Heart left ventricle (tissue), 16 donors: ENCODE data around the gene OTOF. TPM values are rescaled to one million over a fixed set of nuclear protein-coding genes. Genes with fewer than 3 reads are reported as not detected.

Experiments used
- ATAC-seq, 4 donors: fragments of 200-7000 bp; cut with Tn5 transposase; one replicate each; pipeline ENCODE4 v1.9.1; 2020 to 2022; ENCODE audit warnings: moderate library complexity in 4 of 4, mild to moderate bottlenecking in 3 of 4, moderate number of reproducible peaks in 1 of 4
- DNase-seq, 5 donors: peaks; one replicate each; pipeline ENCODE4 v3.0.0-alpha.2; 2020
- H3K27ac ChIP-seq, 12 donors: fragments of 200-600 bp; sonication (generic) in 4 of 12; one replicate each; pipeline versions ENCODE4 v1.5.0 to v1.8.0; 2016 to 2022; ENCODE audit warnings: mild to moderate bottlenecking in 2 of 12
- H3K27me3 ChIP-seq, 9 donors: fragments of 200-600 bp; sonication (generic) in 2 of 9; one replicate each; pipeline versions ENCODE4 v1.5.1 to v1.8.0; 2016 to 2022; ENCODE audit warnings: mild to moderate bottlenecking in 3 of 9
- H3K36me3 ChIP-seq, 9 donors: fragments of 200-600 bp; sonication (generic) in 2 of 9; one replicate each; pipeline versions ENCODE4 v1.5.0 to v1.8.0; 2018 to 2022; ENCODE audit warnings: mild to moderate bottlenecking in 2 of 9
- H3K4me1 ChIP-seq, 12 donors: fragments of 200-600 bp; sonication (generic) in 4 of 12; one replicate each; pipeline versions ENCODE4 v1.5.0 to v1.8.0; 2016 to 2022; ENCODE audit warnings: mild to moderate bottlenecking in 3 of 12
- H3K4me3 ChIP-seq, 12 donors: fragments of 200-600 bp; sonication (generic) in 4 of 12; one replicate each; pipeline versions ENCODE4 v1.5.0 to v1.8.0; 2017 to 2022; ENCODE audit warnings: mild to moderate bottlenecking in 9 of 12, moderate library complexity in 4 of 12
- H3K9me3 ChIP-seq, 12 donors: fragments of 200-600 bp; sonication (generic) in 4 of 12; one replicate each; pipeline versions ENCODE4 v1.5.0 to v1.8.0; 2016 to 2022; ENCODE audit warnings: mild to moderate bottlenecking in 1 of 12
- CTCF ChIP-seq, 12 donors: fragments of 200-600 bp; sonication (generic) in 4 of 12; IDR thresholded peaks; one replicate each; pipeline versions ENCODE4 v1.5.0 to v1.8.0; 2018 to 2022; ENCODE audit warnings: antibody characterized with exemption in 12 of 12, mild to moderate bottlenecking in 5 of 12
- POLR2A ChIP-seq, 2 donors: fragments of 450-650 bp; IDR thresholded peaks; one replicate each; pipeline ENCODE4 v1.6.1; 2017; ENCODE audit warnings: antibody characterized with exemption in 2 of 2, mild to moderate bottlenecking in 2 of 2, moderate library complexity in 2 of 2
- WGBS, 4 donors: extraction: QIAGEN DNeasy Blood & Tissue Kit in 2 of 4; methylation state at CpG; one replicate each; pipeline versions ENCODE4 v1.1.5 to v1.1.7; 2013 to 2018; 5-methylcytosine and 5-hydroxymethylcytosine counted together
- intact Hi-C, 10 donors: fragments of 100-400 bp; cut with DNase I; formaldehyde crosslinking; loops; one replicate each; pipeline versions ENCODE4 v1.11.1 to v1.14.2; 2022
- polyA plus RNA-seq, 2 donors: library from polyadenylated mRNA; stranded (reverse); fragments of 200-250 nt; gene quantifications; one replicate each; pipeline ENCODE4 v1.2.3, GENCODE V29; 2013
- total RNA-seq, 9 donors: library from RNA; depleted of rRNA in 2 of 9; stranded (reverse); fragments of >200 nt in 2 of 9; fragmentation: NEBNext Ultra II Directional in 3 of 9; extraction: Animal tissue kit (Norgen Biotek cat#: 25700) in 3 of 9; gene quantifications; one replicate each; pipeline versions ENCODE4 v1.1.0 to v1.2.4, GENCODE V29; 2016 to 2023
- donor health status: ischemic (EF 13 %, LVEDD 7.1; RV severe dilation, severe dysfunction).
- donor health status: healthy with polysubstance abuse.
- donor health status: DM: no; HTN: yes; CAD: no.
- donor health status: DM: no; HTN: no; CAD: no.
- donor health status: ischemic (EF 25% LVEDD 6.9; RV normal size, moderate dysfunction).
- donor health status: ischemic (EF 25% LVEDD 5.7; RV mildly dilated, moderate dysfunction).
- donor health status: healthy.
- donor health status: DM: yes; HTN: yes; CAD: no.
- donor health status: ischemic (EF 35%, LVEDD 5.7; RV mildly dilated, moderate dysfunction).
- donor health status: nonischemic (EF 11% LVEDD 7.7; RV severe dilation, severe dysfunction).
- donor health status: DM: yes; HTN: yes; CAD: no.
- donor health status: PGD.
- donor health status: ischemic (EF 29% LVEDD 5.4; RV normal size, mild dysfunction).
- donor health status: nonischemic (EF 23%, LVEDD 6.1; RV moderate dilation, normal function).

Gene OTOF
- total and polyA plus RNA-seq, 11 donors: 0.03 to 0.14 (median 0.04) TPM; not detected in 8

GRCh38 chr2:26450031-26450635 lies 27.8 kb downstream of the OTOF start:
- no peaks in the 10 kb centered on the region for H3K36me3 ChIP-seq
- intact Hi-C loops: no loop called here
- no peak for TF ChIP-seq POLR2A (IDR thresholded peaks at IDR 0.05)
- TF ChIP-seq CTCF (IDR thresholded peaks at IDR 0.05): no peak
- no peaks in the 10 kb centered on the region for H3K27me3 ChIP-seq
- H3K9me3 ChIP-seq: peaks cover 0 to 4% (median 0%) of the 10 kb centered on the region in 12 donors
- H3K4me1 ChIP-seq: no peaks in the 10 kb centered on the region
- H3K4me3 ChIP-seq: no peak overlapping the region
- H3K27ac ChIP-seq: no peak overlapping the region
- 74 to 84% (median 81%) methylated on average over 13 of the region's 13 CpGs for WGBS, 4 donors
- ATAC-seq (no peak), DNase-seq (no peak)

GRCh38 chr2:26449278-26450030 lies 28.5 kb downstream of the OTOF start:
- intact Hi-C loops: no loop called here
- Histone ChIP-seq H3K9me3 (peaks cover 0 to 4% (median 0%) of the 10 kb centered on the region in 12 donors), H3K4me3 (no peak overlapping the region), H3K27me3 (no peaks in the 10 kb centered on the region), H3K27ac (no peak overlapping the region), H3K36me3 (no peaks in the 10 kb centered on the region), H3K4me1 (peaks cover 0 to under 1% (median 0%) of the 10 kb centered on the region in 12 donors)
- no peak for TF ChIP-seq POLR2A (IDR thresholded peaks at IDR 0.05)
- no peak for TF ChIP-seq CTCF (IDR thresholded peaks at IDR 0.05)
- DNase-seq: no peak
- 86 to 95% (median 91%) methylated on average over 3 to 10 of the region's 10 CpGs for WGBS, 4 donors
- no peak for ATAC-seq

GRCh38 chr2:26448651-26449050 lies 29.3 kb downstream of the OTOF start:
- no peak for ATAC-seq
- peaks cover 0 to 3% (median 0%) of the 10 kb centered on the region in 12 donors for H3K4me1 ChIP-seq
- peaks cover 0 to 4% (median 0%) of the 10 kb centered on the region in 12 donors for H3K9me3 ChIP-seq
- H3K36me3 ChIP-seq: no peaks in the 10 kb centered on the region
- 83 to 94% (median 90%) methylated on average over 9 of the region's 9 CpGs for WGBS, 4 donors
- no peak for DNase-seq
- no peaks in the 10 kb centered on the region for H3K27me3 ChIP-seq
- TF ChIP-seq POLR2A (IDR thresholded peaks at IDR 0.05): no peak
- no peak for TF ChIP-seq CTCF (IDR thresholded peaks at IDR 0.05)
- intact Hi-C loops: no loop called here
- no peak overlapping the region for H3K4me3 ChIP-seq
- H3K27ac ChIP-seq: no peak overlapping the region

- no peak for TF ChIP-seq POLR2A (IDR thresholded peaks at IDR 0.05)
- no peak for TF ChIP-seq CTCF (IDR thresholded peaks at IDR 0.05)
- Histone ChIP-seq H3K36me3 (no peaks in the 10 kb centered on the region), H3K4me1 (peaks cover 0 to 3% (median 0%) of the 10 kb centered on the region in 12 donors), H3K27ac (no peak overlapping the region), H3K9me3 (no peaks in the 10 kb centered on the region), H3K4me3 (no peak overlapping the region), H3K27me3 (no peaks in the 10 kb centered on the region)
- 53 to 63% (median 57%) methylated on average over 7 of the region's 7 CpGs for WGBS, 4 donors
- intact Hi-C loops: no loop called here
- peak; percentile 81 to 96 (median 92) for ATAC-seq
- peak in 1 of 5 donors; percentile 65 for DNase-seq
Measured at GRCh38 chr2:26444236-26444635, 33.7 kb downstream of the OTOF start.
